AG04450 (cell line): ENCODE data around the gene MTFP1. TPM values are rescaled to one million over a fixed set of nuclear protein-coding genes. Genes with fewer than 3 reads are reported as not detected.

Experiments used
- CTCF ChIA-PET: fragments of 300-600, 350-600 bp; formaldehyde crosslinking; extraction: SDS; loops from one replicate; lab custom pipeline; 2022; ENCODE audit warnings: antibody characterized with exemption, inconsistent platforms; lab: Charles Lee
- POLR2A ChIA-PET: fragments of 350-600 bp; formaldehyde crosslinking; extraction: SDS; loops from one replicate; lab custom pipeline; 2021; ENCODE audit warnings: antibody characterized with exemption, inconsistent platforms; lab: Yijun Ruan, JAX
- DNase-seq: peaks from one replicate; pipeline ENCODE4 v3.0.0-alpha.2; 2011; ENCODE audit warnings: low read depth, low spot score
- H3K27ac ChIP-seq: one replicate; pipeline ENCODE4 v1.5.1; 2012; ENCODE audit warnings: low read depth, low read length, control low read depth
- H3K27me3 ChIP-seq: one replicate; pipeline ENCODE4 v1.6.0; 2012; ENCODE audit warnings: low read length; ENCODE audit not compliant: control insufficient read depth, insufficient read depth
- H3K4me3 ChIP-seq: 2 replicates; pipeline ENCODE4 v1.5.1; 2011; ENCODE audit warnings: mild to moderate bottlenecking, low read depth, low read length, control low read depth
- H3K9me3 ChIP-seq: 2 replicates; pipeline ENCODE4 v1.5.1; 2012; ENCODE audit warnings: low read length; ENCODE audit not compliant: control insufficient read depth, insufficient read depth
- CTCF ChIP-seq: IDR thresholded peaks from 2 replicates; pipeline ENCODE4 v1.5.1; 2011; ENCODE audit warnings: low read depth, low read length, control low read depth, inconsistent platforms
- polyA plus RNA-seq: library from polyadenylated mRNA; depleted of rRNA; stranded (reverse); fragments of >200 nt; gene quantifications from 2 replicates; pipeline ENCODE4 v1.2.3, GENCODE V29; 2011

MTFP1 gene
- polyA plus RNA-seq, 1 experiment, result 4.1 TPM

GRCh38 chr22:30413745-30414524 lies 11.6 kb upstream of the MTFP1 start:
- no peak for TF ChIP-seq CTCF
- no peak for DNase-seq
- CTCF ChIA-PET, result interaction anchor here (0.8 to 1.4 kb wide), 3 partner anchors 10 to 26 kb away, joined by 3 to 5 read pairs (median 4); no protein-coding TSS in a partner anchor
- POLR2A ChIA-PET, result interaction anchor here (0.8 to 1.2 kb wide), 2 partner anchors 11 to 16 kb away, joined by 3 read pairs; no protein-coding TSS in a partner anchor
- H3K4me3 ChIP-seq, result no peak overlapping the region
- H3K27me3 ChIP-seq, result no peaks in the 10 kb centered on the region
- H3K27ac ChIP-seq, result peak overlapping the region; percentile 21
- no peaks in the 10 kb centered on the region for H3K9me3 ChIP-seq

GRCh38 chr22:30414525-30415047 lies 11.0 kb upstream of the MTFP1 start:
- no peaks in the 10 kb centered on the region for H3K27me3 ChIP-seq
- TF ChIP-seq CTCF, result no peak
- H3K27ac ChIP-seq, result no peak overlapping the region
- DNase-seq, result no peak
- CTCF ChIA-PET, result interaction anchor here (0.8 kb wide), 1 partner anchor 20 kb away, joined by 3 read pairs; no protein-coding TSS in a partner anchor
- H3K4me3 ChIP-seq, result no peak overlapping the region
- H3K9me3 ChIP-seq, result no peaks in the 10 kb centered on the region
- POLR2A ChIA-PET, result interaction anchor here (1.2 kb wide), 1 partner anchor 17 kb away, joined by 3 read pairs; no protein-coding TSS in a partner anchor

- ChIA-PET CTCF (no interaction called here), POLR2A (no interaction called here)
- Histone ChIP-seq H3K9me3 (no peaks in the 10 kb centered on the region), H3K27ac (peak overlapping the region; percentile 52), H3K27me3 (no peaks in the 10 kb centered on the region), H3K4me3 (no peak overlapping the region)
- DNase-seq, result no peak
- TF ChIP-seq CTCF, result no peak
Observed at GRCh38 chr22:30416403-30416802, 9.2 kb upstream of the MTFP1 start.

GRCh38 chr22:30416837-30417236 lies 8.7 kb upstream of the MTFP1 start:
- no peak overlapping the region for H3K27ac ChIP-seq
- no peak for TF ChIP-seq CTCF
- no peaks in the 10 kb centered on the region for H3K27me3 ChIP-seq
- no peak for DNase-seq
- ChIA-PET CTCF (no interaction called here), POLR2A (no interaction called here)
- no peaks in the 10 kb centered on the region for H3K9me3 ChIP-seq
- H3K4me3 ChIP-seq, result no peak overlapping the region
